Nucleus accumbens (tissue), 56 donors: ENCODE results near the gene LCN12.

Experiments
- DNase-seq, 56 donors: peaks; one replicate each; lab custom pipeline; 2025; lab: John Stamatoyannopoulos, UW

Gene LCN12

DNA sequence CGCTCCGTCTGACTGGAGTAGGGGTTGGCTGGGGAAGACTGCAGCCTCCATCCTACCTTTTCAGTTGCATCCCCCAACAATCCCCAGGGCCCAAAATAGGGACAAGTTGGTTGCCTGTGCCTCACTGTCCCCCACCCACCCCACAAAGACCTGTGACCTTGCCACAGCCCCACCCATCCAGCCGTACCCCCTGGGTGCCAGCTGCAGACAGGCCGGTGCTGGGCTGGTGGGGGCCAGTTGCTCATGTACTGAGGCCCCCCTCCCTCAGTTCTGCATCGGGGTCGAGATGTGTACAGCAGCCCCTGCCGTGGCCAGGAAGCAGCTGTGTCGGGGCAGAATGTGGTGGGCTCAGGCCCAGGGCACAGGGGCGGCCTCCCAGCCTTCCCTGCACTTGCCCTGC lies 31.1 kb downstream of the LCN12 start:
- DNase-seq = peak in 12 of 56 donors; percentile 45 to 77 (median 64)

DNA sequence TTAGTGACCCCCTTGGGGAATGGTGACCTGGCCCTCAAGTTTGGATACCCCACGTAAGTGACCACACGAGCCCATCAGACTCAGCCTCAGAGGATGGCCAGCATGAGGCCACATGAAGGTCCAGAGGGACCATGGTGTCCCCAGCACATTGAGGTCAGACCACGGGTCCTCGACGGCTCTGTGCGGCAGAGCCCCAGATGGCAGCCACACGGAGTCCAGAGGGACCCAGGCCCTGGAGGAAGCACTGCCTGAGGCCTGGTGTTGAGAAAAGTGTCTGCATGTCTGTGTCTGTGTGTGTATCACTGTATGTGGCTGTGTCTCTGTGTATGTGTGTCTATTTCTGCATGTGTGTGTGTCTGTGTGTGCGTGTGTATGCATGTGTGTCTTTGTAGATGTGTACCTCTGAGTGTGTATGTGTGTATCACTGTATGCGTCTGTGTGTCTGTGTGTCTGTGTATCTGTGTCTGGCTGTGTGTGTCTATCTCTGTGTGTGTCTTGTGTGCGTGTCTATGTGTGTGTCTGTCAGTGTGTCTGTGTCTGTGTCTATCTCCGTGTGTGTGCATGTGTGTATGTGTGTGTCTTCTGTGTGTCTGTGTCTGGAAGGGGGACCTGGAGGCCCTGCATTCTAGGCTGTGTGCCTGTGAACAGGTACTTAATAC lies 31.7 kb downstream of the LCN12 start:
- DNase-seq = peak in 5 of 56 donors; percentile 44 to 74 (median 59)

DNA sequence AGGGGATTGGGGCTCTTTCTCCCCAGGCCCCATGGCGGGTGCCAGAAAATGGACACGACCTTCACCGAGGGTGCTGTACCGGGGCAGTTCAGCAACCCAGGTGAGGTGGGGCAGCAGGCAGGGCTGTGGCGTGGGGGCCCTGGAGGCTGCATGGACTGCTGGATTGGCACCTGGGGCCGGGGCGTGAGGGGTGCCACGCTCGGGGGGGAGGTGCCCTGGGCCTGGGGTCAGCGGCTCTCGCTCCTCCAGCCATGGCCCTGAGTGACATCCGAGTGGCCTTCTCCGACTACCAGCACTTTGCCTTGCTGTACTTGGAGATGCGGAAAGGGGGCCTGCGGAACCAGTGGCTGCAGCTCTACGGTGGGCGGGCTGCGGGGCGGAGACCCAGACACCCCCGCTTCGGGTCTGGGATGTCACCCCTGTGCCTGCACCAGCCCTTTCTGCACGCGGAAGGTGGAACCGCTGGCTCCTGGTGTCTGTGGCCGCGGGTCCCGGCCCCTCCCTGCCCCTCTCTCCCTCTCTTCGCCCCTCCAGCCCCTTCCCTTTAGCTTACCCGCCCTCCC lies 32.5 kb downstream of the LCN12 start:
- peak in 2 of 56 donors; percentile 21 to 66 for DNase-seq

DNA sequence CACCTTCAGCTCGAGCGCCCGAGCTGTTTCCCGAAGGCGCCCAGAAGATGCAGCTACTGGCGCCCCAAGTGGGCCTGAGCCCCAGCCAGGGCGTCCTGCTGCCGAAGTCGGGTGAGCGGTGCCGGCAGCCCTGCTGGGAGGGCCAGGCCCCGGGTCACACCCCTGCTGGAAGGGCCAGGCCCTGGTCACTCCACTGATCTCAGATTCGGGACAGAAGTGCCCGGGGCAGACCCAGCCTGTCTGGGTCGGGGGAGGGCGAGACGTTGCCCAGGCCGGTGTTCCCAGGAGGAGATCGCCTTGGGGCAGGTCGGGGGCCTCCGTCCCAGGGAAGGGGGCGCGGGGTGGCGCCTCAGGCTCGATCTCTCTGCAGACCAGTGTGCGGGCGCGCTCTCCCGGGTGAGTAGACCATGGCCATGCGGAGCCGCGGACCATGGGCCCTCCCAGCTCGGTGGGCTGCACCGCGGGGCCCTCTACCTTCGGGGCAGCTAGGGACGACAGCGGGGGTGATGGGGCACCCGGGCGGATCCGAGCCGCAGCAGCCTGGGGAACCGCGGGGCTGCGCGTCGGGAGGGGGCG lies 33.0 kb downstream of the LCN12 start:
- peak in 3 of 56 donors; percentile 19 to 60 (median 39) for DNase-seq

DNA sequence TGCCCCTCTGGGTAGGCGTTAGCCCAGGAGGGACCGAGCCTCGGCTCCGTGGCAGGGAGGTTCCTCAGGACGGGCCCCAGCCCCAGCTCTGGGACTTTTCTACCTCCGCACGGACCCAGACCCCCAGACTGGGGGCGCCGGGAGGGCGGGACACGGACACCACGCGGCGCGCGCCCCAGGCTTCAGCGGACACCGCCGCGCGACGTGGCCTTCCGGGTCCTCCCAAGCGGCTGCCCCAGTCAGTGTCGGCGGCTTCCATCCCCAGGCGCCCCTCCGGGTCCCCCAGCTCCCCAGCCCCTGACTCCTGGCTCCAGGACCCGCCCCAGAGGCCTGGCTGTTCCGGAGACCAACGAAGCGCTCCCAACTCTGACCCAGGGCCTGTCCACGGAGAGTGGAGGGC lies 33.8 kb downstream of the LCN12 start:
- no peak for DNase-seq

DNA sequence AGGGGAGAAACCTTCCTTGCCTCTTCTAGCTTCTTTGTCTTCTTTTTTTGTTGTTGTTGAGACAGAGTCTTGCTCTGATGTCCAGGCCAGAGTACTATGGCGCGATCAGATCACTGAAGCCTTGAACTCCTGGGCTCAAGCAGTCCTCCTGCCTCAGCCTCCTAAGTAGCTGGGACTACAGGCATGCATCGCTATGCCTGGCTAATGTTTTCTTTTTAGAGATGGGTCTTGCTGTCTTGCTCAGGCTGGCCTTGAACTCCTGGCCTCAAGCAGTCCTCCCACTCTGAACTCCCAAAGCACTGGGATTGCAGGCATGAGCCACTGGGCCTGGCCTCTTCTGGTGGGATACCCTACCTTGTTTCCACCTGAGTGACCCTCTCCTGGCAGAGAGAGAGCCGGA lies 36.8 kb downstream of the LCN12 start:
- DNase-seq = no peak

DNA sequence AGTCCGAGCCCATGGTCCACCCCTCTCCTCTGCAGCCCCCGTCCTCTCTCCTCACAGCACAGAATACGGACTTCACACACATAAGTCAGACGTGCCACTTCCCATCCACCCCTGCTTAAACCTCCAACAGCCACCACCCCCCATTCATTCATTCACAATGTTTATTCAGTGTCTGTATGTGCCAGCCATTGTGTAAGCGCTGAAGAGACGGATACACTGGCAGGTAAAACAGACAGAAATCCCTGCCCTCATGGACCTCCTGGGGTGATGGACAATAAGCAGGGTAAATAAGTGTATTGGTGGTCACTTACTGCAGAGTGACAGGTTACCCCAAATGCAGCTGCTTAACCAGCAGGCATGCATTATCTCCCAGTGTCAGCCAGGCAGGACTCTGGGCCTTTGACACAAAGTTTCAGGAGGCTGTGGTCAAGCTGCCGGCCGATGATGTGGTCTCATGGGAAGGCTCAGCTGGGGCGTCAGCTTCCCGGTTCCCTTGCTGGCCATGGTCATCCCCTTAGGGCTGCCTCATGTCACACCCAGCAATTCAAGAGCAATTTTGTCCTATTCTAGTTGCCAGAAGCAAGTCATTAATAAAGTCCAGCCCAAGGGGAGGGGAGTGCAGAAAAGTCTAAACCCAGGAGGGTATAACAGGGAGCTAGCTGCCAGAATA lies 38.3 kb downstream of the LCN12 start:
- DNase-seq = no peak

DNA sequence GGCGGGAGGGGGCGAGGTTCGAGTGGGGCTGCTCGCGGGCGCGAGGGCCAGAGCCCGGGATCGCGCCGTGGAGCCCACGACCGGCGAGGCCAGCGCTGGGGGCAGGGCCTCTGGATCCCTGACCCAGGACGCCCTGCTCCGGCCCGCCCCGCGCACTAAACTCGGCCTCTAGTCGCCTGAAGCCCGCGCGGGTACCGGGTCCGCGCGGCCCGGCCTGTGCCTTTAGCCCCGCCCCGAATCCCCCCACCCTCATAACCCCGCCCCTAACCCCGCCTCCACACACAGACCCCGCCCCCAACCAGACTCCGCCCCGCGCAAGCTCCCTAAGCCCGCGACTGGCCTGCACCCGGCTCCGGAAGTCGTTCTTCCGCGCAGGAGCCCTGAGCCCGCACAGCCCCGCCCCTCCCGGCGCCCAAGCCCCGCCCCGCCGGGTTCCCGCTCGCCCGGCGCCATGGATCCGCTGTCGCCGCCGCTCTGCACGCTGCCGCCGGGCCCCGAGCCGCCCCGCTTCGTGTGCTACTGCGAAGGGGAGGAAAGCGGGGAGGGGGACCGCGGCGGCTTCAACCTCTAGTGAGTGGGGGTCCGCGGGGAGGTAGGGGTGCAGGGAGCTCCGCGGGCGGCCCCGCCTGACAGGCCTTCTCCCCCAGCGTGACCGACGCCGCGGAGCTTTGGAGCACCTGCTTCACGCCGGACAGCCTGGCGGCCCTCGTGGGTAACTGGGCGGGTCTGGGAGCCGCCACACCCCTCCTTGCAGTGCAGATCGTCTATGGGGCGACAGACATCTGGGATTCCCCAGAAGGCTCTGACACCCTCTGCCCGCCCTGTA lies 40.1 kb downstream of the LCN12 start, which contains the start of gene PAXX:
Gene PAXX, plus strand, starts transcription at position 430 of the 826 bp plus-strand sequence. Its CDS starts 22 bp downstream, at position 452.
- peak in 54 of 56 donors; percentile 31 to 95 (median 84) for DNase-seq

DNA sequence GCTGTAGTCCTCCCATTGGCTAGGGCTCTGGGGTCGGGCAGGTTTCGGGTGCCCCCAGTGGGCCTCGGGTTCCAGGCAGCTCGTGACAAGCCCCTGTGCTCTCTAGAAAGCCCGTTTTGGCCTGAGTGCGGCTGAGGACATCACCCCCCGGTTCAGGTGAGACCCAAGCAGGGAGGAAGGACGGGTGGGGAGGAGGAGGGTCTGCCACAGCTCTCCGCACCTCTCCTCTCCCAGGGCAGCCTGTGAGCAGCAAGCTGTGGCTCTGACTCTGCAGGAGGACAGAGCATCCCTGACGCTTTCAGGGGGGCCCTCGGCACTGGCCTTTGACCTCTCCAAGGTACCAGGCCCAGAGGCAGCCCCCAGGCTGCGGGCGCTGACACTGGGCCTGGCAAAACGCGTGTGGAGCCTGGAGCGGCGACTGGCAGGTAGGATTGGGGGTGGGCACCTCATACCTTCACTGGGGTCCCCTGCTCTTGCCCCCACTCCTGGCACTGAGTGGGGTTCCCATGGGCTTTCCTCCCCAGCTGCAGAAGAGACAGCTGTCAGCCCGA lies 40.8 kb downstream of the LCN12 start:
- no peak for DNase-seq

DNA sequence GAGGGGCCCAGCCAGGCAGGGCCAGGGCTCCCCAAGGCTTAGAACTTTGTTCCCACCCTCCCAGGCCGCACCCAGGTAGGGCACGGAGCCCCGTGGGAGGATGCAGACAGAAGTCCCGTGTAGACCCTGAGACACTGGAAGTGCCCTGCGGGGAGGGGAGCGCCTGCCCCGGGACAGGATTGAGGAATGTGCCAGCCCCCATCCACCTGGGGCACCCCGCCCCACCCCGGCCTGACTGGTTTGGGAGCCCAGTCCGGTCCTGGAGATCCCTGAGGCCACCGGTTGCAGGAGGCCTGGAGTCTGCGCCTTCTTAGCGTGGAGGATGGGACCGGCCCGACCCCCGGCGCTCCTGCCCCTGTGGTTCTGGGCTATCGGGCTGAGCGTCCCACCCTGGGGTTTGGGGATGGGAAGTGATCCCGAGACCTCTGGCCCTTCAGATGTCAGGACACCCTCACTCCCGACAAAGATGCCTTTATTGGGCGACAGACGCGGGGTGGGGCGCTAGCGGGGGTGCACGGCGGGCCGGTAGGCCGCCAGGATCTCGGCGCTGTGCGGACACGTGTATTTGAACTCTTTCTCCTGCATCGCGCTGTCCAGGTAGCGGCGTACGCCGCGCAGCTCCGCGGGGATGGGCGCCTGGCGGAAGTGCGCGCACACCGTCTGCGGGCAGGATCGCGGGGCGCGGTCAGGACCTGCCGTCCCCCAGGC lies 42.3 kb downstream of the LCN12 start:
- no peak for DNase-seq

DNA sequence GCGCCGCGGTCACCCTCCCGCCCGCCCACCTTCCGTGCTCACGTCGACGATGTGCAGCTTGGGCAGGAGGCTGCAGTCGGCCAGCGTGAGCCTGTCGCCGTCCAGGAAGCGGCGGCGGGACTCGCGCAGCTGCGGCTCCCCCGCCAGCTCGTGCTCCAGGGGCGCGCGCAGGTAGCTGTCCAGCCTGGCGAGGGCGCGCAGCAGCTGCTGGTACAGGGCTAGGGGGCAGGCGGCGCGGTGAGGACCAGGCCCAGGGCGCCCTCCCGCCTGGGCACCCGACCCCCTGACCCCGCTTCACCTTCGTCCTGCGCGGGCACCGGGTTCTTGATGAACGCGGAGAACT lies 42.8 kb downstream of the LCN12 start:
- no peak for DNase-seq

DNA sequence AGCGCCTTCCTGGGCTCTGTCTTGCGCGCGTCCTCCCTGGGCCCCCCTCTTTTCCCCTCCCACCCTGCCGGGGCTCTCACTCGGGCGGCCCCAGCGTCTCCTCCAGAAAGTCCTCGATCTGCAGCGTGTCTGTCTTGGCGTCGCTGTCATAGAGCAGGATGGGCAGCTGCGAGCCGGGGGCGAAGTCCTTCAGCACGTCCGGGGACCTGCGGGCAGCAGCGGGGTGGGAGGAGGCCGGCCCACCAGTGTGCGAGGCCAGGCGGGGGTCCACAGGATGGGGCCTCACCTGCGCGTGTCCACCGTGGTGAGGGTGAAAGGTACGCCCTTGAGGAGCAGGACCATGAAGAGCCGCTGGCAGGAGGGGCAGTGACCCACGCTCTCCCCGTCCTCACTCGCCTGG lies 43.3 kb downstream of the LCN12 start:
- DNase-seq = no peak

DNA sequence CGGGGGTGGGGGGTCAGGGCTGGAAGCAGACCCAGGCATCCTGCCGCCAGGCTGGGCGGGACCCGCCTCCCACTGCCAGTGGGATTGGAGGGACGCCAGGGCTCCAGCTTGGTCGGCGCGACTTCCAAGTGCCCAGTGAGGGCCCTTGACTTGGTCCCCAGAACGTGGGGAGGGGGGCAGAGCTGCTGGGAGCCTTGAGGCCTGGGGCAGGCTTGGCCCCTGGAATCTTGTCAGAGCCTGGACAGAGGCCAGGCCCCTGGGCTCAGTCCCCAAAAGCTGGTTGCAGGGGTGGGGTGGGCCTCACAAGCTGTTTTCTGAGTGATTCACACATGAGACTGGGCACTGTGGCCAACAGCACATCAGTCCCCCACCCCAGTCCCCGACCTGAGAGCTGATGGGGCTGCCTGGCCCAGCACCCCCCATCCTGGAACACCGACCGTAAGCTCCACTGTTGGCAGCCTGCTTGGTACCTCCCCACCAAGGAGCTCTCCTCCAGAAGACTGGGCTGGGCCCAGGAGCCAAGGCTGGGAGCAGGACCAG lies 43.8 kb downstream of the LCN12 start:
- peak in 16 of 56 donors; percentile 17 to 67 (median 31) for DNase-seq

DNA sequence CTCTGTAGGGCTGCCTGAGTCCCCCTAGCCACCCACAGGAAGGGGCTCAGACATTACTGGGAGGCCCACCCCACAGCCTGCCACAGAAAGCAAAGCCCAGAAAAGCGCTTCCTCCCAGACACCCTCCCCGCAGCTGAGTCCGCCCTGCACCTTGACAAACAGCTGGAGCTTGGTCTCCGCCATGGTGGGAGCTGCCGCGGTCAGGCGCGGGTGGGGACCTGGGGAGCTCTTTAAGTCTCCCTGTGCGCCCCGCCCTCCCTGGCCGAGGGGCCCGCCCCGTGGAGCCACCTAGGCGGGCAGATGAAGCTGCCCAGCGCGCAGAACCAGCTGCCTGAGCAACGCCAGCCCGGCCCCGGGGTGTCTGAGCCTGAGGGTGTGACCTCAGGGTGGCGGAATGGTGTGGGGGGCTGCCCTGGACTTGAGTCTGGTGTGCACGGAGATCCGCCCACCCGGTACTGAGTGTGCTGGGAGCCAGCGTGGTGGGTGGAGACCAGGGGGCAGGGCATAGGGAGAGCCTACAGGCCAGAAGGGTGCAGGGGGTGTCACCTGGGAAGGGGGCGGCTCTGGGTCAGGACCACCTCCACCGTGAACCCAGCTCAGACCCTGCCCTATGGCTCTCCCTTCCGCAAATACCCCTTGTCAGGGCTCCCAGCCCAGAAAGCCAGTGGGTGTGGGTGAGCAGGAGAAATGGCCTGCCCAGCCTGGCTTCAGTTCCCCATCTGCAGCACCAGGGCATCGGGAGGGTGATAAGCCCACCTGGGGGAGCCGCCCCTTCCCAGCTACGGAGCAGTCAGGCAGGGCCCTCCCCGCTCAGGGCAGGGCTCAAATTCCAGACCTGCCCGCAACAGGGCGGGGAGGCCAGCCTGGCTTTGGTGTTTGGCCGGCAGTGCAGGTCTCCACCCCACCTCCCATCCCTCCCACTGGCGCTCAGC lies 44.6 kb downstream of the LCN12 start, which contains the start of gene CLIC3:
Gene CLIC3, minus strand, starts transcription at position 208 of the 932 bp plus-strand sequence. Its CDS starts 25 bp downstream, at position 183.
- DNase-seq = peak in 1 of 56 donors; percentile 41

DNA sequence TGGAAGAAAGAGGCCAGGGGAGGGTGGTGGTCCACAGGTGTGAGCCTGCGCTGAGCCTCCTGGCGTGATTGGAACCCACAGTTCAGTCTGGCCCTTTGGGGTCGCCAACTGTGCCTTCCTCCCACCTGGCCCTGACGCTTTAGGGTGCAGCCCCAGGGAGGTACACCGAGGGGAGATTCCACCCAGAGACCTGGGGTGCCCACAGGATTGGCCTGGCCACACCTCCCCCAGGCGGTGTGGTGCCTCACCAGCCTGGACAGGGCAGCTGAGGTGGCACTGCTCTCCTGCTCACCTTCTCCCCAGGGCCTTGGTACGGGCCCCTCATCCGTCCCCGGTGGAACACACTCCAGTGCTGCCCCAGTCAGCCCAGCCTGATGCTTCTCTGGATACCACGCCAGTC lies 45.3 kb downstream of the LCN12 start:
- no peak for DNase-seq

DNA sequence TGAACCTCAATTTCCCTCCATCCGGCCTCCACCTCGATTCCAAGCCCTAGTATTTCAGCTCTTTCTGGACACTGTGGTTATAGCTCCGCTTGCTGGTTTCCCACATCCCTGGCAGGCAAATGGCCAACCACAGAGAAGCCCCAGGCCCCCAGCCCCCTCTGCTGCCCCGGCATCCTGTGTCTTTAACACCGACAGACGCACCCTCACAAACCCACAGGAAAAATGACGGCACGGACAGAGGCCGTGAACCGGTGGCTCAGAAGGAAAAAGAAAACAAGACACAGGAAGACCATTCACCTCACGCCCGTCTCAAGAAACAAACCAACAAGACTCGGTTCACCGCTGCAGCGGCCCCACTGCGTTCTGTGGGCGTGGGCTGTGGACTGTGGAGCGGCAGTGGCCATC lies 45.8 kb downstream of the LCN12 start:
- DNase-seq = no peak

DNA sequence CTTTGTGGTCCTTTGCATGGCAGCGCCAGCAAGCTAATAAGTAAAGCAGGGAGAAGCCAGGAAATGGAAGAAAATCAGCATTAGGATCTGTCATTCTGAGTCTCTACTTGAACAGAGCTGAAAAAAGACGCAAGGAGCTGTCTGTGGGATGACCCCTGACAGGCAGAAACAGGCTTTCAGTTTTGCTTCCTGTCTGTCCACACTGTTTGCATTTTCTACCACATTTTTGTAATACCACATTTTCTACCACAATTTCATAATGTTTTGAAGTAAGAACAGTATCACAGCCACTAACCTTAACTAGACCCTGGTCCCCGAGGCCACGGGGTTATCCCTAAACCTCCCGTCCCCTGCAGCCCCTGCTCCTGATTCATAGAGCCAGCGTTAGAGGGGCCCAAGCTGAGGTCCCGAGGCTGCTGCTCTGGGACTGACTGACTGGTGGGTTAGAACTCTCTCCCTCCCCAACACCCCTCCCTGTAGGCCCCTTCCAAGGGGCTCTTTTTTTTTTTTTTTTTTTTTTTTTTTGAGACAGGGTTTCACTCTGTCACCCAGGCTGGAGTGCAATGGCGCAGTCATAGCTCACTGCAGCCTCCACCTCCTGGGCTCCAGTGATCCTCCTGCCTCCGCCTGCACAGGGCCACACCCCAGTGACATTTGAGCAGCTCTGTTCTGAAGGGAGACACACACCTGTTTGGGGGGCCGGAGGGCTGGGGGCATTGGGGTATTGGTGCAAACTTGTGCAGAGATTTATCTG lies 48.3 kb downstream of the LCN12 start:
- DNase-seq = no peak
